NB4 (cell line): ENCODE measurements around the gene FN1.

Experiments
- TF ChIP-seq, protein P1 (sequence below): IDR thresholded peaks from one replicate; pipeline ENCODE4 v1.5.1; 2012; ENCODE audit warnings: low read depth, low read length
- TF ChIP-seq, protein P2 (sequence below): IDR thresholded peaks from 2 replicates; pipeline ENCODE4 v1.6.1; 2011; ENCODE audit warnings: low read depth, low read length

DNA sequence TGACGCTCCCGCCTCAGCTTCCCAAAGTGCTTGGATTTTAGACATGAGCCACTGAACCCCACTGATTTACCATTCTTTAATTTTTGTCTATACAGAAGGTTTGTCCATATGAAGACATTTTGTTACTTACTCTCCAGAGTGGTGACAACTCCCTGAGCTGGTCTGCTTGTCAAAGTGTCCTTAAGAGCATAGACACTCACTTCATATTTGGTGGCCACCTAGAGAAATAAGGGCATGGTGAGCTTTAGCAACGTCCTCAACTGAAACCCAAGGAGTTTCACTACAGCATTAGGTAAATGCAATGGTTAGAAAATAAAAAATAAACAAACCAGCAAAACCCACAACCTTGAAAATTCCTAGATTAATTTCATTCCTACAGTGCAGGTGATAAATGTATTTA, 57.8 kb downstream of the FN1 start:
- TF ChIP-seq, protein P1, sequence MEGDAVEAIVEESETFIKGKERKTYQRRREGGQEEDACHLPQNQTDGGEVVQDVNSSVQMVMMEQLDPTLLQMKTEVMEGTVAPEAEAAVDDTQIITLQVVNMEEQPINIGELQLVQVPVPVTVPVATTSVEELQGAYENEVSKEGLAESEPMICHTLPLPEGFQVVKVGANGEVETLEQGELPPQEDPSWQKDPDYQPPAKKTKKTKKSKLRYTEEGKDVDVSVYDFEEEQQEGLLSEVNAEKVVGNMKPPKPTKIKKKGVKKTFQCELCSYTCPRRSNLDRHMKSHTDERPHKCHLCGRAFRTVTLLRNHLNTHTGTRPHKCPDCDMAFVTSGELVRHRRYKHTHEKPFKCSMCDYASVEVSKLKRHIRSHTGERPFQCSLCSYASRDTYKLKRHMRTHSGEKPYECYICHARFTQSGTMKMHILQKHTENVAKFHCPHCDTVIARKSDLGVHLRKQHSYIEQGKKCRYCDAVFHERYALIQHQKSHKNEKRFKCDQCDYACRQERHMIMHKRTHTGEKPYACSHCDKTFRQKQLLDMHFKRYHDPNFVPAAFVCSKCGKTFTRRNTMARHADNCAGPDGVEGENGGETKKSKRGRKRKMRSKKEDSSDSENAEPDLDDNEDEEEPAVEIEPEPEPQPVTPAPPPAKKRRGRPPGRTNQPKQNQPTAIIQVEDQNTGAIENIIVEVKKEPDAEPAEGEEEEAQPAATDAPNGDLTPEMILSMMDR: no peak
- TF ChIP-seq, protein P2, sequence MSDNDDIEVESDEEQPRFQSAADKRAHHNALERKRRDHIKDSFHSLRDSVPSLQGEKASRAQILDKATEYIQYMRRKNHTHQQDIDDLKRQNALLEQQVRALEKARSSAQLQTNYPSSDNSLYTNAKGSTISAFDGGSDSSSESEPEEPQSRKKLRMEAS: no peak
